ENCODE data around the gene AGBL4.

DNA sequence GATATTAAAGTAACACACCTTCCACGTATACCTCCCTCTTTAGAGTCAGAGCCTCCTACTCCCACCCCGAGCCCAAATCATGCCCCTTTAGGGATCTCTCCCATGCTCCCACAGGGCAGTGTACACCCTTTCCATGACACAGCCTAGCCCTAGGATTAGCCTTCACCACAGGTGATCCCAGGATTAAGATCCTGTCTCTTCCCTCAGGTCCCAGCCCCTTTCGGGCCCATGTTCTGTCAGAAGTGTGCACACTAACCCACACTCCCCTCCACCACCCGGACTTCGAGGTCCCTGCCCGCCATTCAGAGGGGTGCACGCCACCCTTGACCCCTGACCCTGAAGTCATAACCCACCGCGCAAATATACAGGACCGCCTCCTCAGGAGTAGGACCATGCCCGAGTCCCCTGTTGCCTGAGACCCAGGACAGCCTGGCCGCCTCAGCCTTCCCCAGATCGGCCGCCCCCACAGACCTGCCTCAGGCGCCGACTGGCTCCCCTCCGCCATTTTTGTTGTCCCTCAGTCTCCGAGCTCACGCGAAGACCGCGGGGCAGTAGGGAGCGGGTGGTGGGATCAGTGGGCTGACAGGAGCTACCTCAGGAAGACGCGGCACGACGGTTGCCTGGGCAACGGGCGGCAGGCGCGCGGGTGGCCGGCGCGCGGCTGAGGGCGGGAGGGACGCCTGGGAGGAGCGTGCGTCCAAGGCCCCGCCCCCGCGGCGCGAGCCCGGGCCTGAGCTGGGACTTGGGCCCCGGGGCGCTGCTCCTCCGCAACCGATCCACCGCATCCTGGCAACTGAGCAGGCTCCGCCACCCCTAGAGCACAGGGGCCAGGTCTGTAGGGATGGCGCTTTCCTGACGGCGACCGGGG is at the start of gene AGBL4:
- TF ChIP-seq GATA2 (IDR thresholded peaks at IDR 0.05; ENCODE audit: low read depth, low read length) (no peak), GATA3 (IDR thresholded peaks at IDR 0.05; ENCODE audit: low read depth, low read length) (no peak)

Measured in SH-SY5Y (cell line).